Fibroblast of the aortic adventitia (primary cell): Measurements from ENCODE around the gene SLC66A2. TPM values are rescaled to one million over a fixed set of nuclear protein-coding genes. Genes with fewer than 3 reads are reported as not detected.

Source experiments
- DNase-seq: peaks from one replicate; pipeline ENCODE4 v3.0.0-alpha.2; 2010; ENCODE audit warnings: low read depth
- H3K4me3 ChIP-seq: 2 replicates; pipeline ENCODE4 v1.5.1; 2011; ENCODE audit warnings: low read depth, mild to moderate bottlenecking, control low read depth, low read length, moderate library complexity
- CTCF ChIP-seq: IDR thresholded peaks from 2 replicates; pipeline ENCODE4 v1.5.1; 2011; ENCODE audit warnings: mild to moderate bottlenecking, low read length, control low read depth, inconsistent platforms; ENCODE audit not compliant: insufficient read depth
- total RNA-seq: library from RNA; depleted of rRNA; stranded (reverse); fragments of >200 nt; gene quantifications from 2 replicates; pipeline ENCODE4 v1.2.3, GENCODE V29; 2012; ENCODE audit warnings: low replicate concordance

Gene SLC66A2
- total RNA-seq, 1 donor = 15.6 TPM

- H3K4me3 ChIP-seq = no peak overlapping the region
- TF ChIP-seq CTCF = no peak
- DNase-seq = no peak
Measured at GRCh38 chr18:79941473-79942119, 9.9 kb downstream of the SLC66A2 start.

- H3K4me3 ChIP-seq = no peak overlapping the region
- DNase-seq = no peak
- no peak for TF ChIP-seq CTCF
Measured at GRCh38 chr18:79940814-79941472, 10.5 kb downstream of the SLC66A2 start.

- DNase-seq = no peak
- no peak overlapping the region for H3K4me3 ChIP-seq
- TF ChIP-seq CTCF = no peak
Measured at GRCh38 chr18:79940126-79940813, 11.2 kb downstream of the SLC66A2 start.

GRCh38 chr18:79939096-79939495 lies 12.4 kb downstream of the SLC66A2 start:
- DNase-seq = no peak
- TF ChIP-seq CTCF = no peak
- H3K4me3 ChIP-seq = no peak overlapping the region

GRCh38 chr18:79938196-79938595 lies 13.3 kb downstream of the SLC66A2 start:
- H3K4me3 ChIP-seq = no peak overlapping the region
- no peak for DNase-seq
- no peak for TF ChIP-seq CTCF

- DNase-seq = no peak
Measured at GRCh38 chr18:79937103-79937860, 14.2 kb downstream of the SLC66A2 start.

More at GRCh38 chr18:79937103-79937860, 14.2 kb downstream of the SLC66A2 start:
- TF ChIP-seq CTCF = no peak
- no peak overlapping the region for H3K4me3 ChIP-seq
